ENCODE measurements around the gene RPUSD3.

DNA sequence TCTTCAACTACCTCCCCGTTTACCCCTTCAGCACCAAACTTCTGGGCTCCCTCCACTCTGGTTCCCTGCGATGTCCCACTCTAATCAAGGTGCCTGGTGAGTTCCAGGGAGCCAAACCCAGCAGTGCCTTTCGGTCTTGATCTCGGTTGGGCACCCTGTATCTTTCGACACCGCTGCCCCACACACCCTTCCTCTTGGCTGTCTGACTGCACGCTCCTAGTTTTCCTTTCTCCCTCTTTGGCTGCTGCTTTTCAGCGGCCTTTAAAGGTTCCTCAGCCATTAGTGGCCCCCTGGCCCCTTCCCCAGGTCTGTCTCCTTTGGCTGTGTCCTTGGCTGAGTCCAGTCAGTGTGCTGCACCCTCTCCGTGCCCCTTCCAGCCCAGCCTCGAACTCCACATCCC lies 33.0 kb downstream of the RPUSD3 start:
- TF ChIP-seq, protein P1, sequence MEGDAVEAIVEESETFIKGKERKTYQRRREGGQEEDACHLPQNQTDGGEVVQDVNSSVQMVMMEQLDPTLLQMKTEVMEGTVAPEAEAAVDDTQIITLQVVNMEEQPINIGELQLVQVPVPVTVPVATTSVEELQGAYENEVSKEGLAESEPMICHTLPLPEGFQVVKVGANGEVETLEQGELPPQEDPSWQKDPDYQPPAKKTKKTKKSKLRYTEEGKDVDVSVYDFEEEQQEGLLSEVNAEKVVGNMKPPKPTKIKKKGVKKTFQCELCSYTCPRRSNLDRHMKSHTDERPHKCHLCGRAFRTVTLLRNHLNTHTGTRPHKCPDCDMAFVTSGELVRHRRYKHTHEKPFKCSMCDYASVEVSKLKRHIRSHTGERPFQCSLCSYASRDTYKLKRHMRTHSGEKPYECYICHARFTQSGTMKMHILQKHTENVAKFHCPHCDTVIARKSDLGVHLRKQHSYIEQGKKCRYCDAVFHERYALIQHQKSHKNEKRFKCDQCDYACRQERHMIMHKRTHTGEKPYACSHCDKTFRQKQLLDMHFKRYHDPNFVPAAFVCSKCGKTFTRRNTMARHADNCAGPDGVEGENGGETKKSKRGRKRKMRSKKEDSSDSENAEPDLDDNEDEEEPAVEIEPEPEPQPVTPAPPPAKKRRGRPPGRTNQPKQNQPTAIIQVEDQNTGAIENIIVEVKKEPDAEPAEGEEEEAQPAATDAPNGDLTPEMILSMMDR (IDR thresholded peaks at IDR 0.05), result no peak
- no peak for TF ChIP-seq POLR2A (IDR thresholded peaks at IDR 0.05)
